NCI-H1436 (cell line): ENCODE data around the gene ARHGAP10.
"Not testable (repeated sequence)": the region's sequence is repeated elsewhere in the genome, so short reads cannot be mapped to it uniquely, and the experiment has no call there.

ENCODE experiments used
- DNase-seq: peaks from one replicate; lab custom pipeline; 2025; lab: John Stamatoyannopoulos, UW

The ARHGAP10 gene

GRCh38 chr4:147793569-147794313 is 61.9 kb downstream of the ARHGAP10 start:
- DNase-seq: no peak

GRCh38 chr4:147794314-147794680 is 62.4 kb downstream of the ARHGAP10 start:
- DNase-seq: no peak

- DNase-seq: no peak
These were observed 63.0 kb downstream of the ARHGAP10 start for GRCh38 chr4:147794787-147795413.

- DNase-seq: not testable (repeated sequence)
These were observed 67.2 kb downstream of the ARHGAP10 start for GRCh38 chr4:147799057-147799456.

GRCh38 chr4:147799986-147800555 is 68.2 kb downstream of the ARHGAP10 start:
- no peak for DNase-seq

- DNase-seq: no peak
These were observed 69.9 kb downstream of the ARHGAP10 start for GRCh38 chr4:147801820-147802219.

GRCh38 chr4:147802346-147802745 is 70.5 kb downstream of the ARHGAP10 start:
- DNase-seq: no peak

- DNase-seq: no peak
These were observed 74.1 kb downstream of the ARHGAP10 start for GRCh38 chr4:147805946-147806345.

GRCh38 chr4:147808447-147808846 is 76.6 kb downstream of the ARHGAP10 start:
- DNase-seq: no peak

GRCh38 chr4:147809211-147809610 is 77.3 kb downstream of the ARHGAP10 start:
- DNase-seq: no peak

- DNase-seq: no peak
These were observed 80.0 kb downstream of the ARHGAP10 start for GRCh38 chr4:147811878-147812277.

- no peak for DNase-seq
These were observed 81.4 kb downstream of the ARHGAP10 start for GRCh38 chr4:147813109-147813773.

- no peak for DNase-seq
These were observed 82.1 kb downstream of the ARHGAP10 start for GRCh38 chr4:147813973-147814372.

- DNase-seq: no peak
These were observed 82.5 kb downstream of the ARHGAP10 start for GRCh38 chr4:147814376-147814775.

GRCh38 chr4:147815741-147816140 is 83.9 kb downstream of the ARHGAP10 start:
- no peak for DNase-seq

GRCh38 chr4:147816382-147817254 is 84.7 kb downstream of the ARHGAP10 start:
- no peak for DNase-seq

GRCh38 chr4:147820975-147821374 is 89.1 kb downstream of the ARHGAP10 start:
- DNase-seq: no peak

GRCh38 chr4:147821555-147821954 is 89.7 kb downstream of the ARHGAP10 start:
- DNase-seq: no peak

GRCh38 chr4:147822128-147822527 is 90.2 kb downstream of the ARHGAP10 start:
- peak; percentile 12 for DNase-seq

- no peak for DNase-seq
These were observed 91.2 kb downstream of the ARHGAP10 start for GRCh38 chr4:147823130-147823529.

- no peak for DNase-seq
These were observed 92.4 kb downstream of the ARHGAP10 start for GRCh38 chr4:147824316-147824715.

GRCh38 chr4:147824884-147825283 is 93.0 kb downstream of the ARHGAP10 start:
- DNase-seq: no peak
